ENCODE measurements around the gene WASF3. TPM values are rescaled to one million over a fixed set of nuclear protein-coding genes. Genes with fewer than 3 reads are reported as not detected.
A peak's percentile ranks its signal among the peaks of the same experiment; 100 is the strongest.
"Not testable (repeated sequence)": the region's sequence is repeated elsewhere in the genome, so short reads cannot be mapped to it uniquely, and the experiment has no call there.

WASF3 gene
- total and polyA plus RNA-seq, 2 experiments from 2014 or later, result 9.9 to 20.7 TPM

DNA sequence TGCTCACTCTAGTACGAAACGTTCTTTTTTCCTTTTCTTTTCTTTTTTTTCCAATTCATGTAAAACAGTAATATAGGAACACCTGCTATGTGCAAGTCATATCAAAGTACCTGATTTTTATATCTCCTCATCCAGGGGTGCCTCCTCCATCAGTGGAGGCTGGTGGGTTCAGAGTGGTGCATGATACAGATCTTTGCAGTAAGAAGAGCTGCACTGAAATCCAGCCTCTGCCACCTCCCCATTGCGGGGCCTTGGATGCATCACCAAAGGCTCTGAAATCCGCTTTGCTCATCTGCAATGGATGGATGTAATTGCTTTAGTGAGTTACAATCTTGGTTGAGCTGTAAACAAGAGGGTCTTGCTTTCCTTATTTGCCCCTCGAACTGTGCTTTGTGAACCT is 164.8 kb downstream of the WASF3 start:
- no peak for TF ChIP-seq ZNF331 (CRISPR knock-in tag; IDR thresholded peaks at IDR 0.05; ENCODE audit: low read depth)
- no peak for TF ChIP-seq EZH2phosphoT487 (IDR thresholded peaks at IDR 0.05; ENCODE audit: unreplicated experiment)
- TF ChIP-seq, protein P1, sequence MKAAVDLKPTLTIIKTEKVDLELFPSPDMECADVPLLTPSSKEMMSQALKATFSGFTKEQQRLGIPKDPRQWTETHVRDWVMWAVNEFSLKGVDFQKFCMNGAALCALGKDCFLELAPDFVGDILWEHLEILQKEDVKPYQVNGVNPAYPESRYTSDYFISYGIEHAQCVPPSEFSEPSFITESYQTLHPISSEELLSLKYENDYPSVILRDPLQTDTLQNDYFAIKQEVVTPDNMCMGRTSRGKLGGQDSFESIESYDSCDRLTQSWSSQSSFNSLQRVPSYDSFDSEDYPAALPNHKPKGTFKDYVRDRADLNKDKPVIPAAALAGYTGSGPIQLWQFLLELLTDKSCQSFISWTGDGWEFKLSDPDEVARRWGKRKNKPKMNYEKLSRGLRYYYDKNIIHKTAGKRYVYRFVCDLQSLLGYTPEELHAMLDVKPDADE (IDR thresholded peaks at IDR 0.05), result no peak
- no peak for TF ChIP-seq ZNF114 (CRISPR knock-in tag; IDR thresholded peaks at IDR 0.05)
- TF ChIP-seq, protein P2, sequence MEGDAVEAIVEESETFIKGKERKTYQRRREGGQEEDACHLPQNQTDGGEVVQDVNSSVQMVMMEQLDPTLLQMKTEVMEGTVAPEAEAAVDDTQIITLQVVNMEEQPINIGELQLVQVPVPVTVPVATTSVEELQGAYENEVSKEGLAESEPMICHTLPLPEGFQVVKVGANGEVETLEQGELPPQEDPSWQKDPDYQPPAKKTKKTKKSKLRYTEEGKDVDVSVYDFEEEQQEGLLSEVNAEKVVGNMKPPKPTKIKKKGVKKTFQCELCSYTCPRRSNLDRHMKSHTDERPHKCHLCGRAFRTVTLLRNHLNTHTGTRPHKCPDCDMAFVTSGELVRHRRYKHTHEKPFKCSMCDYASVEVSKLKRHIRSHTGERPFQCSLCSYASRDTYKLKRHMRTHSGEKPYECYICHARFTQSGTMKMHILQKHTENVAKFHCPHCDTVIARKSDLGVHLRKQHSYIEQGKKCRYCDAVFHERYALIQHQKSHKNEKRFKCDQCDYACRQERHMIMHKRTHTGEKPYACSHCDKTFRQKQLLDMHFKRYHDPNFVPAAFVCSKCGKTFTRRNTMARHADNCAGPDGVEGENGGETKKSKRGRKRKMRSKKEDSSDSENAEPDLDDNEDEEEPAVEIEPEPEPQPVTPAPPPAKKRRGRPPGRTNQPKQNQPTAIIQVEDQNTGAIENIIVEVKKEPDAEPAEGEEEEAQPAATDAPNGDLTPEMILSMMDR (conservative IDR thresholded peaks at IDR 0.05; ENCODE audit: low read depth in 2 of 2), result no peak
- TF ChIP-seq JUNB (IDR thresholded peaks at IDR 0.05; ENCODE audit: unreplicated experiment), result no peak
- TF ChIP-seq, protein P3, sequence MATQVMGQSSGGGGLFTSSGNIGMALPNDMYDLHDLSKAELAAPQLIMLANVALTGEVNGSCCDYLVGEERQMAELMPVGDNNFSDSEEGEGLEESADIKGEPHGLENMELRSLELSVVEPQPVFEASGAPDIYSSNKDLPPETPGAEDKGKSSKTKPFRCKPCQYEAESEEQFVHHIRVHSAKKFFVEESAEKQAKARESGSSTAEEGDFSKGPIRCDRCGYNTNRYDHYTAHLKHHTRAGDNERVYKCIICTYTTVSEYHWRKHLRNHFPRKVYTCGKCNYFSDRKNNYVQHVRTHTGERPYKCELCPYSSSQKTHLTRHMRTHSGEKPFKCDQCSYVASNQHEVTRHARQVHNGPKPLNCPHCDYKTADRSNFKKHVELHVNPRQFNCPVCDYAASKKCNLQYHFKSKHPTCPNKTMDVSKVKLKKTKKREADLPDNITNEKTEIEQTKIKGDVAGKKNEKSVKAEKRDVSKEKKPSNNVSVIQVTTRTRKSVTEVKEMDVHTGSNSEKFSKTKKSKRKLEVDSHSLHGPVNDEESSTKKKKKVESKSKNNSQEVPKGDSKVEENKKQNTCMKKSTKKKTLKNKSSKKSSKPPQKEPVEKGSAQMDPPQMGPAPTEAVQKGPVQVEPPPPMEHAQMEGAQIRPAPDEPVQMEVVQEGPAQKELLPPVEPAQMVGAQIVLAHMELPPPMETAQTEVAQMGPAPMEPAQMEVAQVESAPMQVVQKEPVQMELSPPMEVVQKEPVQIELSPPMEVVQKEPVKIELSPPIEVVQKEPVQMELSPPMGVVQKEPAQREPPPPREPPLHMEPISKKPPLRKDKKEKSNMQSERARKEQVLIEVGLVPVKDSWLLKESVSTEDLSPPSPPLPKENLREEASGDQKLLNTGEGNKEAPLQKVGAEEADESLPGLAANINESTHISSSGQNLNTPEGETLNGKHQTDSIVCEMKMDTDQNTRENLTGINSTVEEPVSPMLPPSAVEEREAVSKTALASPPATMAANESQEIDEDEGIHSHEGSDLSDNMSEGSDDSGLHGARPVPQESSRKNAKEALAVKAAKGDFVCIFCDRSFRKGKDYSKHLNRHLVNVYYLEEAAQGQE (IDR thresholded peaks at IDR 0.05; ENCODE audit: unreplicated experiment), result no peak
- TF ChIP-seq POLR2AphosphoS5 (IDR thresholded peaks at IDR 0.05; ENCODE audit: low read depth), result no peak
- TF ChIP-seq NANOG (IDR thresholded peaks at IDR 0.05; ENCODE audit: borderline replicate concordance), result no peak
- TF ChIP-seq, protein P4, sequence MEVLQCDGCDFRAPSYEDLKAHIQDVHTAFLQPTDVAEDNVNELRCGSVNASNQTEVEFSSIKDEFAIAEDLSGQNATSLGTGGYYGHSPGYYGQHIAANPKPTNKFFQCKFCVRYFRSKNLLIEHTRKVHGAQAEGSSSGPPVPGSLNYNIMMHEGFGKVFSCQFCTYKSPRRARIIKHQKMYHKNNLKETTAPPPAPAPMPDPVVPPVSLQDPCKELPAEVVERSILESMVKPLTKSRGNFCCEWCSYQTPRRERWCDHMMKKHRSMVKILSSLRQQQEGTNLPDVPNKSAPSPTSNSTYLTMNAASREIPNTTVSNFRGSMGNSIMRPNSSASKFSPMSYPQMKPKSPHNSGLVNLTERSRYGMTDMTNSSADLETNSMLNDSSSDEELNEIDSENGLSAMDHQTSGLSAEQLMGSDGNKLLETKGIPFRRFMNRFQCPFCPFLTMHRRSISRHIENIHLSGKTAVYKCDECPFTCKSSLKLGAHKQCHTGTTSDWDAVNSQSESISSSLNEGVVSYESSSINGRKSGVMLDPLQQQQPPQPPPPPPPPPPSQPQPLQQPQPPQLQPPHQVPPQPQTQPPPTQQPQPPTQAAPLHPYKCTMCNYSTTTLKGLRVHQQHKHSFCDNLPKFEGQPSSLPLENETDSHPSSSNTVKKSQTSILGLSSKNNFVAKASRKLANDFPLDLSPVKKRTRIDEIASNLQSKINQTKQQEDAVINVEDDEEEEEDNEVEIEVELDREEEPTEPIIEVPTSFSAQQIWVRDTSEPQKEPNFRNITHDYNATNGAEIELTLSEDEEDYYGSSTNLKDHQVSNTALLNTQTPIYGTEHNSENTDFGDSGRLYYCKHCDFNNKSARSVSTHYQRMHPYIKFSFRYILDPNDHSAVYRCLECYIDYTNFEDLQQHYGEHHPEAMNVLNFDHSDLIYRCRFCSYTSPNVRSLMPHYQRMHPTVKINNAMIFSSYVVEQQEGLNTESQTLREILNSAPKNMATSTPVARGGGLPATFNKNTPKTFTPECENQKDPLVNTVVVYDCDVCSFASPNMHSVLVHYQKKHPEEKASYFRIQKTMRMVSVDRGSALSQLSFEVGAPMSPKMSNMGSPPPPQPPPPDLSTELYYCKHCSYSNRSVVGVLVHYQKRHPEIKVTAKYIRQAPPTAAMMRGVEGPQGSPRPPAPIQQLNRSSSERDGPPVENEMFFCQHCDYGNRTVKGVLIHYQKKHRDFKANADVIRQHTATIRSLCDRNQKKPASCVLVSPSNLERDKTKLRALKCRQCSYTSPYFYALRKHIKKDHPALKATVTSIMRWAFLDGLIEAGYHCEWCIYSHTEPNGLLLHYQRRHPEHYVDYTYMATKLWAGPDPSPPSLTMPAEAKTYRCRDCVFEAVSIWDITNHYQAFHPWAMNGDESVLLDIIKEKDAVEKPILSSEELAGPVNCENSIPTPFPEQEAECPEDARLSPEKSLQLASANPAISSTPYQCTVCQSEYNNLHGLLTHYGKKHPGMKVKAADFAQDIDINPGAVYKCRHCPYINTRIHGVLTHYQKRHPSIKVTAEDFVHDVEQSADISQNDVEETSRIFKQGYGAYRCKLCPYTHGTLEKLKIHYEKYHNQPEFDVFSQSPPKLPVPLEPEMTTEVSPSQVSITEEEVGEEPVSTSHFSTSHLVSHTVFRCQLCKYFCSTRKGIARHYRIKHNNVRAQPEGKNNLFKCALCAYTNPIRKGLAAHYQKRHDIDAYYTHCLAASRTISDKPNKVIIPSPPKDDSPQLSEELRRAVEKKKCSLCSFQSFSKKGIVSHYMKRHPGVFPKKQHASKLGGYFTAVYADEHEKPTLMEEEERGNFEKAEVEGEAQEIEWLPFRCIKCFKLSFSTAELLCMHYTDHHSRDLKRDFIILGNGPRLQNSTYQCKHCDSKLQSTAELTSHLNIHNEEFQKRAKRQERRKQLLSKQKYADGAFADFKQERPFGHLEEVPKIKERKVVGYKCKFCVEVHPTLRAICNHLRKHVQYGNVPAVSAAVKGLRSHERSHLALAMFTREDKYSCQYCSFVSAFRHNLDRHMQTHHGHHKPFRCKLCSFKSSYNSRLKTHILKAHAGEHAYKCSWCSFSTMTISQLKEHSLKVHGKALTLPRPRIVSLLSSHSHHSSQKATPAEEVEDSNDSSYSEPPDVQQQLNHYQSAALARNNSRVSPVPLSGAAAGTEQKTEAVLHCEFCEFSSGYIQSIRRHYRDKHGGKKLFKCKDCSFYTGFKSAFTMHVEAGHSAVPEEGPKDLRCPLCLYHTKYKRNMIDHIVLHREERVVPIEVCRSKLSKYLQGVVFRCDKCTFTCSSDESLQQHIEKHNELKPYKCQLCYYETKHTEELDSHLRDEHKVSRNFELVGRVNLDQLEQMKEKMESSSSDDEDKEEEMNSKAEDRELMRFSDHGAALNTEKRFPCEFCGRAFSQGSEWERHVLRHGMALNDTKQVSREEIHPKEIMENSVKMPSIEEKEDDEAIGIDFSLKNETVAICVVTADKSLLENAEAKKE (CRISPR knock-in tag; IDR thresholded peaks at IDR 0.05), result no peak
- H3K4me1 ChIP-seq (ENCODE audit: insufficient read depth), result no peaks in the 10 kb centered on the region
- H3K27me3 ChIP-seq (ENCODE audit: insufficient read depth), result no peaks in the 10 kb centered on the region
- DNase-seq (ENCODE audit: low spot score) (no peak), ATAC-seq (no peak)
- no peak overlapping the region for H3K4me2 ChIP-seq
- Mint-ChIP-seq H3K9me3 (peaks cover 10% of the 10 kb centered on the region), H3K36me3 (ENCODE audit: low read depth) (peaks cover 7% of the 10 kb centered on the region; the same call in 2 of the 3 replicates), H3K4me1 (no peaks in the 10 kb centered on the region), H3K4me3 (no peak overlapping the region), H3K27me3 (ENCODE audit: insufficient read depth, low read depth, poor library complexity) (peaks cover 5% of the 10 kb centered on the region), H3K27ac (no peak overlapping the region)
- no peaks in the 10 kb centered on the region for H3K79me2 ChIP-seq (replicated peaks; ENCODE audit: insufficient read depth)
- H3K27ac ChIP-seq (ENCODE audit: low read depth), result no peak overlapping the region
- H3K9me2 ChIP-seq (ENCODE audit: insufficient read depth), result no peaks in the 10 kb centered on the region
- no peaks in the 10 kb centered on the region for H3K36me3 ChIP-seq (ENCODE audit: insufficient read depth)
- no peak overlapping the region for H3K4me3 ChIP-seq
- no peaks in the 10 kb centered on the region for H4K20me1 ChIP-seq (replicated peaks; ENCODE audit: insufficient read depth)
- H2AFZ ChIP-seq, result peak overlapping the region; percentile 87; the same call in 1 of the 2 replicates
- no peaks in the 10 kb centered on the region for H3F3A ChIP-seq (replicated peaks; ENCODE audit: low read depth)

DNA sequence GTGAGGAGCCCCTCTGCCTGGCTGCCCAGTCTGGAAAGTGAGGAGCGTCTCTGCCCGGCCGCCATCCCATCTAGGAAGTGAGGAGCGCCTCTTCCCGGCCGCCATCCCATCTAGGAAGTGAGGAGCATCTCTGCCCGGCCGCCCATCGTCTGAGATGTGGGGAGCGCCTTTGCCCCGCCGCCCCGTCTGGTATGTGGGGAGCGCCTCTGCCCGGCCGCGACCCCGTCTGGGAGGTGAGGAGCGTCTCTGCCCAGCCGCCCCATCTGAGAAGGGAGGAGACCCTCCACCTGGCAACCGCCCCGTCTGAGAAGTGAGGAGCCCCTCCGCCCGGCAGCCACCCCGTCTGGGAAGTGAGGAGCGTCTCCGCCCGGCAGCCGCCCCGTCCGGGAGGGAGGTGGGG is 166.1 kb downstream of the WASF3 start:
- H3K36me3 ChIP-seq (ENCODE audit: insufficient read depth); H3K4me3 Mint-ChIP-seq; H4K20me1 ChIP-seq (replicated peaks; ENCODE audit: insufficient read depth); H3K79me2 ChIP-seq (replicated peaks; ENCODE audit: insufficient read depth); DNase-seq (ENCODE audit: low spot score); H3K27me3 ChIP-seq (ENCODE audit: insufficient read depth); H3K4me2 ChIP-seq; H3K36me3 Mint-ChIP-seq (ENCODE audit: low read depth); H2AFZ ChIP-seq; ATAC-seq; H3K27ac Mint-ChIP-seq; H3K4me1 Mint-ChIP-seq; H3K9me2 ChIP-seq (ENCODE audit: insufficient read depth); H3K4me1 ChIP-seq (ENCODE audit: insufficient read depth); H3K4me3 ChIP-seq; H3K27me3 Mint-ChIP-seq (ENCODE audit: insufficient read depth, low read depth, poor library complexity); H3K27ac ChIP-seq (ENCODE audit: low read depth); H3F3A ChIP-seq (replicated peaks; ENCODE audit: low read depth): not testable (repeated sequence)
- H3K9me3 Mint-ChIP-seq, result peaks cover 10% of the 10 kb centered on the region

All from GM23338 (cell line).